ENCODE results near the gene SLC17A9. TPM values are rescaled to one million over a fixed set of nuclear protein-coding genes. Genes with fewer than 3 reads are reported as not detected.

SLC17A9 gene
- total RNA-seq, 1 experiment from 2014 or later: 0.22 TPM

- Histone ChIP-seq H3K4me2 (no peak overlapping the region), H3F3A (ENCODE audit: insufficient read depth, low read depth) (no peaks in the 10 kb centered on the region), H3K4me1 (replicated peaks; ENCODE audit: insufficient read depth) (no peaks in the 10 kb centered on the region), H3K4me3 (no peak overlapping the region), H3K9me2 (ENCODE audit: insufficient read depth) (no peaks in the 10 kb centered on the region), H3K79me2 (ENCODE audit: low read depth) (no peaks in the 10 kb centered on the region), H3K9me3 (ENCODE audit: insufficient read depth, low read depth) (no peaks in the 10 kb centered on the region), H3K27me3 (ENCODE audit: insufficient read depth, low read depth) (peaks cover 85% of the 10 kb centered on the region), H3K36me3 (ENCODE audit: low read depth) (no peaks in the 10 kb centered on the region), H4K20me1 (ENCODE audit: insufficient read depth) (no peaks in the 10 kb centered on the region), H3K27ac (no peak overlapping the region), H2AFZ (no peak overlapping the region)
- intact Hi-C loops (cut with micrococcal nuclease; ENCODE audit: unreplicated experiment): no loop called here
- ChIA-PET CTCF (no interaction called here), POLR2A (ENCODE audit: unreplicated experiment) (no interaction called here)
- TF ChIP-seq CTCF (conservative IDR thresholded peaks at IDR 0.05): no peak
- TF ChIP-seq EZH2 (IDR thresholded peaks at IDR 0.05; ENCODE audit: low read depth): no peak
- no TSS peak for BruUV-seq (replicated peaks)
- DNase-seq: no peak
Measured at GRCh38 chr20:62998449-62998848, 45.9 kb downstream of the SLC17A9 start.

- no peak for DNase-seq
- no peaks in the 10 kb centered on the region for H4K20me1 ChIP-seq (ENCODE audit: insufficient read depth)
- H3K9me3 ChIP-seq (ENCODE audit: insufficient read depth, low read depth): no peaks in the 10 kb centered on the region; the same call in 1 of the 2 replicates
- ChIA-PET CTCF (no interaction called here), POLR2A (ENCODE audit: unreplicated experiment) (no interaction called here)
- H3K27me3 ChIP-seq (ENCODE audit: insufficient read depth, low read depth): peaks cover 83% of the 10 kb centered on the region
- no peak overlapping the region for H3K4me2 ChIP-seq
- H3K36me3 ChIP-seq (ENCODE audit: low read depth): no peaks in the 10 kb centered on the region
- H2AFZ ChIP-seq: no peak overlapping the region
- TF ChIP-seq EZH2 (IDR thresholded peaks at IDR 0.05; ENCODE audit: low read depth) (no peak), CTCF (conservative IDR thresholded peaks at IDR 0.05) (no peak)
- H3K9me2 ChIP-seq (ENCODE audit: insufficient read depth): no peaks in the 10 kb centered on the region
- H3K4me3 ChIP-seq: no peak overlapping the region
- BruUV-seq (replicated peaks): no TSS peak
- H3K79me2 ChIP-seq (ENCODE audit: low read depth): no peaks in the 10 kb centered on the region
- intact Hi-C loops (cut with micrococcal nuclease; ENCODE audit: unreplicated experiment): no loop called here
- no peaks in the 10 kb centered on the region for H3F3A ChIP-seq (ENCODE audit: insufficient read depth, low read depth)
- no peaks in the 10 kb centered on the region for H3K4me1 ChIP-seq (replicated peaks; ENCODE audit: insufficient read depth)
- H3K27ac ChIP-seq: no peak overlapping the region
Measured at GRCh38 chr20:62999580-62999979, 47.1 kb downstream of the SLC17A9 start.

GRCh38 chr20:63000036-63000435 is 47.5 kb downstream of the SLC17A9 start:
- no TSS peak for BruUV-seq (replicated peaks)
- H3K9me2 ChIP-seq (ENCODE audit: insufficient read depth): no peaks in the 10 kb centered on the region
- POLR2A ChIA-PET (ENCODE audit: unreplicated experiment): no interaction called here
- H3K9me3 ChIP-seq (ENCODE audit: insufficient read depth, low read depth): no peaks in the 10 kb centered on the region; the same call in 1 of the 2 replicates
- TF ChIP-seq CTCF (conservative IDR thresholded peaks at IDR 0.05): no peak
- no peak for TF ChIP-seq EZH2 (IDR thresholded peaks at IDR 0.05; ENCODE audit: low read depth)
- intact Hi-C loops (cut with micrococcal nuclease; ENCODE audit: unreplicated experiment): no loop called here
- no peaks in the 10 kb centered on the region for H3F3A ChIP-seq (ENCODE audit: insufficient read depth, low read depth)
- H3K36me3 ChIP-seq (ENCODE audit: low read depth): no peaks in the 10 kb centered on the region
- no peak overlapping the region for H3K27ac ChIP-seq
- peaks cover 79% of the 10 kb centered on the region for H3K27me3 ChIP-seq (ENCODE audit: insufficient read depth, low read depth)
- no peak overlapping the region for H3K4me2 ChIP-seq
- H3K4me1 ChIP-seq (replicated peaks; ENCODE audit: insufficient read depth): no peaks in the 10 kb centered on the region
- no peak for DNase-seq
- no peak overlapping the region for H3K4me3 ChIP-seq
- no peaks in the 10 kb centered on the region for H4K20me1 ChIP-seq (ENCODE audit: insufficient read depth)
- CTCF ChIA-PET: no interaction called here
- H2AFZ ChIP-seq: no peak overlapping the region
- no peaks in the 10 kb centered on the region for H3K79me2 ChIP-seq (ENCODE audit: low read depth)

Data from PC-9 (cell line).